NT2/D1 (cell line): ENCODE results near the gene LDLRAD4.

Experiments used
- SUZ12 ChIP-seq: IDR thresholded peaks from 2 replicates; pipeline ENCODE4 v1.6.1; 2011; ENCODE audit not compliant: insufficient read length, insufficient read depth; ENCODE audit errors: extremely low read depth
- ZNF274 ChIP-seq: IDR thresholded peaks from 2 replicates; pipeline ENCODE4 v1.6.1; 2011; ENCODE audit warnings: mild to moderate bottlenecking, low read depth, low read length

GRCh38 chr18:13306583-13306982, 88.0 kb downstream of the LDLRAD4 start:
- TF ChIP-seq ZNF274 (no peak), SUZ12 (no peak)
